ENCODE data around the gene NPAS2. TPM values are rescaled to one million over a fixed set of nuclear protein-coding genes. Genes with fewer than 3 reads are reported as not detected.

The NPAS2 gene
- total RNA-seq, 3 donors from 2014 or later, result 6.2 to 42.3 (median 22.5) TPM

GRCh38 chr2:100834221-100834620 lies 14.3 kb downstream of the NPAS2 start:
- H3K4me1 ChIP-seq, result no peaks in the 10 kb centered on the region
- H3K27me3 ChIP-seq, result no peaks in the 10 kb centered on the region
- TF ChIP-seq CTCF (IDR thresholded peaks at IDR 0.05) (no peak), POLR2AphosphoS5 (IDR thresholded peaks at IDR 0.05) (no peak)
- no peaks in the 10 kb centered on the region for H3K36me3 ChIP-seq
- intact Hi-C loops (cut with DNase I; ENCODE audit: low total_unique reads), result no loop called here
- H3K27ac ChIP-seq, result no peak overlapping the region
- no peak overlapping the region for H3K4me3 ChIP-seq
- no peaks in the 10 kb centered on the region for H3K9me3 ChIP-seq
- no peak for DNase-seq (ENCODE audit: low spot score in 2 of 2)

- H3K4me3 ChIP-seq, result no peak overlapping the region
- no peak for TF ChIP-seq POLR2A (IDR thresholded peaks at IDR 0.05)
- TF ChIP-seq POLR2AphosphoS5 (IDR thresholded peaks at IDR 0.05), result no peak
- TF ChIP-seq CTCF (IDR thresholded peaks at IDR 0.05), result no peak
- no peak for DNase-seq (ENCODE audit: low spot score in 2 of 2)
- H3K4me1 ChIP-seq, result no peaks in the 10 kb centered on the region
- no peaks in the 10 kb centered on the region for H3K27me3 ChIP-seq
- no peaks in the 10 kb centered on the region for H3K36me3 ChIP-seq
- H3K9me3 ChIP-seq, result no peaks in the 10 kb centered on the region
- H3K27ac ChIP-seq, result no peak overlapping the region
- intact Hi-C loops (cut with DNase I; ENCODE audit: low total_unique reads), result loop anchor here (1.0 kb wide), 1 partner anchor 21 kb away; no protein-coding TSS in a partner anchor
Measured at GRCh38 chr2:100835006-100835659, 15.2 kb downstream of the NPAS2 start.

- Histone ChIP-seq H3K27me3 (no peaks in the 10 kb centered on the region), H3K4me1 (no peaks in the 10 kb centered on the region), H3K36me3 (no peaks in the 10 kb centered on the region), H3K27ac (no peak overlapping the region), H3K9me3 (no peaks in the 10 kb centered on the region), H3K4me3 (no peak overlapping the region)
- no peak for DNase-seq (ENCODE audit: low spot score in 2 of 2)
- TF ChIP-seq POLR2A (IDR thresholded peaks at IDR 0.05) (no peak), POLR2AphosphoS5 (IDR thresholded peaks at IDR 0.05) (no peak), CTCF (IDR thresholded peaks at IDR 0.05) (no peak)
- intact Hi-C loops (cut with DNase I; ENCODE audit: low total_unique reads), result no loop called here
Measured at GRCh38 chr2:100840519-100840918, 20.6 kb downstream of the NPAS2 start.

GRCh38 chr2:100842241-100842922 lies 22.4 kb downstream of the NPAS2 start:
- Histone ChIP-seq H3K9me3 (no peaks in the 10 kb centered on the region), H3K4me1 (no peaks in the 10 kb centered on the region), H3K36me3 (no peaks in the 10 kb centered on the region), H3K27ac (no peak overlapping the region), H3K4me3 (no peak overlapping the region), H3K27me3 (no peaks in the 10 kb centered on the region)
- intact Hi-C loops (cut with DNase I; ENCODE audit: low total_unique reads), result no loop called here
- TF ChIP-seq CTCF (IDR thresholded peaks at IDR 0.05), result no peak
- no peak for TF ChIP-seq POLR2AphosphoS5 (IDR thresholded peaks at IDR 0.05)
- TF ChIP-seq POLR2A (IDR thresholded peaks at IDR 0.05), result no peak
- DNase-seq (ENCODE audit: low spot score in 2 of 2), result no peak

GRCh38 chr2:100844514-100844913 lies 24.6 kb downstream of the NPAS2 start:
- intact Hi-C loops (cut with DNase I; ENCODE audit: low total_unique reads), result no loop called here
- H3K36me3 ChIP-seq, result no peaks in the 10 kb centered on the region
- no peak overlapping the region for H3K27ac ChIP-seq
- DNase-seq (ENCODE audit: low spot score in 2 of 2), result no peak
- no peaks in the 10 kb centered on the region for H3K9me3 ChIP-seq
- H3K27me3 ChIP-seq, result no peaks in the 10 kb centered on the region
- H3K4me1 ChIP-seq, result no peaks in the 10 kb centered on the region
- H3K4me3 ChIP-seq, result no peak overlapping the region
- no peak for TF ChIP-seq POLR2AphosphoS5 (IDR thresholded peaks at IDR 0.05)

Measured in breast epithelium (tissue), 4 donors.